Measurements from ENCODE around the gene SATB1.
A peak's percentile ranks its signal among the peaks of the same experiment; 100 is the strongest.

DNA sequence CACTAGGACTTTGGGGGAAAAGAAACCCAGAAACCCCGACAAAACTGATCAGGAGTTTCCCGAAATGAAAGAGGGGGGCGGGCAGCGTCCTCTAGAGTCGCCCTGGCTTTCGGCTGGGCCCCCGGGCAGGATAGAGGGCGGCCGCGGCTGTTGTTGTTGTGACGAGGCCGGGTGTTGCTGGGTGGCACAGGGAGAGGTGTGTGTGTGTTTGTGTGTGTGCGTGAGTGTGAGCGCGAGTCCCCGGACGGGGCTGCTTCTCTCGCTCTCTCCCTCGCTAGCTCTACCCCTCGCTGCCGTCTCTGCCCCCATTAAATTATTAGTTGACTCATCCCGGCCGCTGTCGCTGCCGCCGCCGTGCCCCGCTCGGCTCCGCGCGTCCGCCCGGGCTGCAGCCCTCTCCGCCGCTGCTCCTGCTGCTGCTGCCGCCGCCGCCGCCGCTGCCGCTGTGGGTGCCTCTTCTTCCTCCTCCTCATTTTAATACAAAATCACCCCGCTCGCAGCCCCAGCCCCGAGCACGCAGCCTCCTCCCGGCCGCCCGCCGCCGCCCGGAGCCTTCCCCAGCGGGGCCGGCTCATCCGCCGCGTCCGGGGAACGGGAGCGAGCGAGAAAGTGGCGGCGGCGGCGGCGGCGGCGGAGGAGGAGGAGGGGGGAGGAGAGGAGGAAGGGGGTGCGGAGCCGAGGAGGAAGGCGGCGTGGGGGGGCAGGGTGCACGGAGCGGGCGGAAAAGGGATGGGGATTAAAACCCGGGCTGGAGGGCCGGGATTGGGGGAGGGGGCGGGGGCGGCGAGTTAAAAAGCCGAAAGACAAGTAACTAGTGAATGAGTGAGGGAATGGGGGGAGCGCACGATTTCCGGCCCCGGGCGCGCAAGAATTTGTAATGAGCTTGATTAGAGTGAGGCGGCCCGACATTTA lies at the start of gene SATB1:
- TF ChIP-seq CTCF (IDR thresholded peaks at IDR 0.05; ENCODE audit: low read depth, low read length) (0 out of 2 replicates have a peak, but pooled peaks have one; percentile 20), EZH2phosphoT487 (IDR thresholded peaks at IDR 0.05; ENCODE audit: low read depth) (no peak)
